GM12878 (cell line): ENCODE measurements around the gene JMJD7. TPM values are rescaled to one million over a fixed set of nuclear protein-coding genes. Genes with fewer than 3 reads are reported as not detected.

ENCODE experiments used
- ATAC-seq: fragments of 200-7000 bp; cut with Tn5 transposase; 3 replicates; pipeline ENCODE4 v1.9.1; 2020; ENCODE audit warnings: mild to moderate bottlenecking, moderate library complexity
- BruUV-seq: library from RNA; stranded (reverse); fragments of 400-500 nt; replicated peaks from 2 replicates; lab custom pipeline; 2021; lab: Mats Ljungman, UMichigan
- CTCF ChIA-PET: fragments of 300-600 bp; sonication (Branson Sonifier 250); formaldehyde crosslinking; extraction: SDS; loops from one replicate; lab custom pipeline; 2021; ENCODE audit warnings: inconsistent platforms; lab: Yijun Ruan, JAX
- POLR2A ChIA-PET: fragments of 350-600 bp; formaldehyde crosslinking; extraction: SDS; loops from one replicate; lab custom pipeline; 2021; ENCODE audit warnings: inconsistent platforms; lab: Charles Lee
- RAD21 ChIA-PET: fragments of 300-600 bp; sonication (Branson Sonifier 250); formaldehyde crosslinking; loops from one replicate; lab custom pipeline; 2023; ENCODE audit warnings: antibody characterized with exemption; ENCODE audit not compliant: unreplicated experiment; lab: Charles Lee
- SMC1A ChIA-PET: fragments of 300-600 bp; sonication (Branson Sonifier 250); formaldehyde crosslinking; loops from one replicate; lab custom pipeline; 2023; ENCODE audit not compliant: unreplicated experiment, uncharacterized antibody; lab: Charles Lee
- DNase-seq: peaks from one replicate; pipeline ENCODE4 v3.0.0-alpha.2; 2011; ENCODE audit warnings: low read depth, low spot score
- FAIRE-seq: peaks from 3 replicates; lab custom pipeline; 2011; peaks lifted over from hg19 to GRCh38; lab: Jason Lieb, UNC
- H2AFZ ChIP-seq: 2 replicates; pipeline ENCODE4 v1.6.0; 2011; ENCODE audit warnings: low read depth, low read length, control low read depth; ENCODE audit not compliant: control insufficient read depth
- H3K27ac ChIP-seq: 2 replicates; pipeline ENCODE4 v1.5.1; 2011; ENCODE audit warnings: control low read depth; ENCODE audit not compliant: control insufficient read depth, insufficient read depth
- H3K27me3 ChIP-seq, 2 experiments: replicated peaks in 1 of 2; 2 replicates each; pipeline versions ENCODE4 v1.6.0 to v1.6.1; 2011; ENCODE audit warnings: low read length in 1 of 2; ENCODE audit not compliant: control insufficient read depth in 2 of 2, insufficient read depth in 2 of 2
- H3K36me3 ChIP-seq, 2 experiments: 2 replicates each; pipeline ENCODE4 v1.5.1; 2011; ENCODE audit warnings: low read length in 1 of 2; ENCODE audit not compliant: control insufficient read depth in 2 of 2, insufficient read depth in 2 of 2
- H3K4me1 ChIP-seq: 2 replicates; pipeline ENCODE4 v1.6.1; 2011; ENCODE audit warnings: mild to moderate bottlenecking, low read length, moderate library complexity, mixed read lengths; ENCODE audit not compliant: control insufficient read depth, insufficient read depth
- H3K4me2 ChIP-seq: 2 replicates; pipeline ENCODE4 v1.6.0; 2011; ENCODE audit warnings: control low read depth; ENCODE audit not compliant: control insufficient read depth, insufficient read depth
- H3K4me3 ChIP-seq: fragments of 200-600 bp; sonication (generic); 2 replicates; pipeline ENCODE4 v1.5.1; 2016
- H3K79me2 ChIP-seq: 2 replicates; pipeline ENCODE4 v1.6.0; 2011; ENCODE audit warnings: low read length; ENCODE audit not compliant: control insufficient read depth, insufficient read depth
- H3K9ac ChIP-seq: 2 replicates; pipeline ENCODE4 v1.8.0; 2011; ENCODE audit warnings: low read length, control low read depth, mixed read lengths; ENCODE audit not compliant: control insufficient read depth, insufficient read depth
- H3K9me3 ChIP-seq: replicated peaks from 3 replicates; pipeline ENCODE4 v1.5.1; 2011; ENCODE audit warnings: mild to moderate bottlenecking, low read length; ENCODE audit not compliant: control insufficient read depth, insufficient read depth
- H4K20me1 ChIP-seq: 2 replicates; pipeline ENCODE4 v1.6.0; 2011; ENCODE audit not compliant: control insufficient read depth, insufficient read depth
- BACH1 ChIP-seq: fragments of 450-650 bp; IDR thresholded peaks from 2 replicates; pipeline ENCODE4 v1.6.1; 2017; ENCODE audit warnings: mild to moderate bottlenecking, borderline replicate concordance
- CEBPB ChIP-seq, 2 experiments: fragments of 150-350 bp in 1 of 2; IDR thresholded peaks; 2 replicates each; pipeline ENCODE4 v1.6.1; 2012 to 2014; ENCODE audit warnings: low read depth in 2 of 2, low read length in 2 of 2, borderline replicate concordance in 1 of 2, inconsistent platforms in 1 of 2
- CREB1 ChIP-seq: IDR thresholded peaks from 2 replicates; pipeline ENCODE4 v1.6.1; 2012; ENCODE audit warnings: low read depth, mild to moderate bottlenecking, inconsistent platforms
- EZH2 ChIP-seq: IDR thresholded peaks from 2 replicates; pipeline ENCODE4 v1.6.1; 2012; ENCODE audit warnings: low read depth, mild to moderate bottlenecking, control low read depth, inconsistent platforms, low read length, borderline replicate concordance; ENCODE audit not compliant: control insufficient read depth
- MAX ChIP-seq: IDR thresholded peaks from 2 replicates; pipeline ENCODE4 v1.6.1; 2012; ENCODE audit warnings: low read depth, low read length, improper control_type of control experiment
- MTA2 ChIP-seq: fragments of 450-650 bp; IDR thresholded peaks from 2 replicates; pipeline ENCODE4 v1.6.1; 2016; ENCODE audit warnings: low read depth, mild to moderate bottlenecking, moderate library complexity
- NFYA ChIP-seq: IDR thresholded peaks from 2 replicates; pipeline ENCODE4 v1.6.1; 2011; ENCODE audit warnings: low read depth, mild to moderate bottlenecking, low read length, improper control_type of control experiment, borderline replicate concordance
- NRF1 ChIP-seq: conservative IDR thresholded peaks from 2 replicates; pipeline ENCODE4 v1.6.1; 2011; ENCODE audit warnings: mild to moderate bottlenecking, low read depth, low read length, improper control_type of control experiment
- PKNOX1 ChIP-seq: fragments of 450-650 bp; IDR thresholded peaks from 2 replicates; pipeline ENCODE4 v1.6.1; 2016; ENCODE audit warnings: mild to moderate bottlenecking
- POU2F2 ChIP-seq: IDR thresholded peaks from 3 replicates; pipeline ENCODE4 v1.6.1; 2011; ENCODE audit warnings: low read depth, mild to moderate bottlenecking, low read length, borderline replicate concordance
- RUNX3 ChIP-seq: IDR thresholded peaks from 2 replicates; pipeline ENCODE4 v1.6.1; 2012; ENCODE audit warnings: low read length, inconsistent platforms
- SUPT20H ChIP-seq: IDR thresholded peaks from 2 replicates; pipeline ENCODE4 v1.6.1; 2011; ENCODE audit warnings: low read depth, mild to moderate bottlenecking, low read length, moderate library complexity, borderline replicate concordance; ENCODE audit not compliant: control insufficient read depth
- YY1 ChIP-seq: IDR thresholded peaks from 2 replicates; pipeline ENCODE4 v1.6.1; 2011; ENCODE audit warnings: low read depth, mild to moderate bottlenecking, low read length
- ZBED1 ChIP-seq: IDR thresholded peaks from 2 replicates; pipeline ENCODE4 v1.6.1; 2016; ENCODE audit warnings: borderline replicate concordance
- ZNF274 ChIP-seq: IDR thresholded peaks from one replicate; pipeline ENCODE4 v1.8.0; 2011; ENCODE audit not compliant: insufficient read length, insufficient read depth
- WGBS: methylation state at CpG from one replicate; pipeline ENCODE4 v1.1.6; 2016; ENCODE audit warnings: low lambda C conversion rate; ENCODE audit not compliant: insufficient replicate concordance, insufficient coverage; ENCODE audit errors: missing lambda C conversion rate; 5-methylcytosine and 5-hydroxymethylcytosine counted together
- in situ Hi-C: fragments of 300-500 bp; cut with MboI; formaldehyde crosslinking; loops from 9 replicates; pipeline ENCODE4 v1.14.3; 2018; ENCODE audit warnings: mixed read lengths
- intact Hi-C: fragments of 100-400 bp; cut with micrococcal nuclease; formaldehyde crosslinking; loops from one replicate; pipeline ENCODE4 v1.14.2; 2022; ENCODE audit not compliant: unreplicated experiment
- polyA plus RNA-seq, 11 experiments: library from polyadenylated mRNA; depleted of rRNA in 4 of 11; unstranded in 6 of 11; stranded (reverse) in 5 of 11; fragments of >200 nt; fragmentation: Nextera tagmentation in 4 of 11; fragmentation: Illumina TruSeq in 1 of 11; extraction: Ambion mirVana in 4 of 11; extraction: Trizol in 1 of 11; gene quantifications; 1 replicate in 1 of 11; 2 replicates in 10 of 11; pipeline versions ENCODE4 v1.2.1 to v1.2.3, GENCODE V29; 2011 to 2016; ENCODE audit warnings: inconsistent platforms in 2 of 11, missing spikeins in 2 of 11, low read depth in 1 of 11
- total RNA-seq, 4 experiments: library from RNA; depleted of rRNA in 3 of 4; stranded (reverse); fragments of >200 nt in 3 of 4; fragmentation: Illumina TruSeq in 1 of 4; extraction: Trizol in 1 of 4; gene quantifications; 2 replicates each; pipeline versions ENCODE4 v1.2.1 to v1.2.3, GENCODE V29; 2013 to 2021

The JMJD7 gene
- total and polyA plus RNA-seq, 10 of the 15 experiments (the other 5 are each of a cell fraction or from before 2014, with no cell fraction given) = 0.79 to 12.2 (median 6.5) TPM

DNA sequence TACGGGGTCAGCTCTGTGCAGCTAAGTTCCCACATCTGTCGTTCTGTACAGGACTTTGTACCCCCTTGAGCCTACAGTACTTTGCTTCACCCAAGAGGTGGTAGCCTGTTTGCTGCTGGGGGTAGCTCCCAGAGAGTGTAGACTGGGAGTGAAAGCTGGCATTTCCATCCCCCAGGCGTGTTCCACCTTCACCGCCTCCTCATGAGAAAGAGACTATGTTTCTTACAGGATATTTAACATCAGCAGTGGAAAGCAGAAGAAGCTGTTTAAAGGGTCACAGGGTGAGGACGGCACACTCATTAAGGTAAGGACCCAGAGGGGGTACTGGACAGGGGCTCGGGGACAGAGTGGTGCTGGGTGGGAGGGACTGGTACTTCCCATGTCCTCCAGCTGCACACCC lies 10.1 kb upstream of the JMJD7 start:
- Histone ChIP-seq H3K9ac (no peak overlapping the region), H4K20me1 (no peaks in the 10 kb centered on the region), H3K9me3 (no peaks in the 10 kb centered on the region), H3K27me3 (no peaks in the 10 kb centered on the region), H3K27ac (no peak overlapping the region), H3K4me3 (no peak overlapping the region), H3K4me2 (no peak overlapping the region), H3K4me1 (no peaks in the 10 kb centered on the region), H2AFZ (no peak overlapping the region), H3K36me3 (peaks cover 3 to 16% of the 10 kb centered on the region in 2 experiments; a peak in 3 of 4 replicates), H3K79me2 (no peaks in the 10 kb centered on the region)
- CTCF ChIA-PET = interaction anchor here (1.3 to 1.7 kb wide), 2 partner anchors 44 to 214 kb away, joined by 3 to 7 read pairs; partner anchors contain the start of gene MAPKBP1
- RAD21 ChIA-PET = no interaction called here
- DNase-seq (no peak), ATAC-seq (no peak), FAIRE-seq (no peak)
- BruUV-seq = no TSS peak
- SMC1A ChIA-PET = interaction anchor here (1.6 kb wide), 1 partner anchor 44 kb away, joined by 6 read pairs; the partner anchor contains the start of gene MAPKBP1
- TF ChIP-seq YY1 (no peak), CEBPB (IDR thresholded peaks at IDR 0.05; ENCODE audit: borderline replicate concordance in 1 of 2, low read depth in 2 of 2, low read length in 2 of 2) (no peak), MTA2 (no peak)
- 99% methylated on average over 6 of the region's 6 CpGs for WGBS
- in situ Hi-C loops (no loop called here), intact Hi-C loops (loop anchor here (10.0 kb wide), 1 partner anchor 123 kb away; no protein-coding TSS in a partner anchor)
- POLR2A ChIA-PET = no interaction called here

- H3K79me2 ChIP-seq = no peaks in the 10 kb centered on the region
- no peaks in the 10 kb centered on the region for H3K27me3 ChIP-seq
- TF ChIP-seq ZBED1 (no peak), EZH2 (no peak), MAX (no peak), SUPT20H (no peak), BACH1 (no peak), POU2F2 (no peak), ZNF274 (no peak), RUNX3 (no peak), NRF1 (no peak), NFYA (no peak), CREB1 (no peak), PKNOX1 (no peak)
- ChIA-PET SMC1A (interaction anchor here (1.4 kb wide), 1 partner anchor 46 kb away, joined by 3 read pairs; the partner anchor contains the start of gene MAPKBP1), CTCF (interaction anchor here (2.4 kb wide), 1 partner anchor 8 kb away, joined by 6 read pairs; no protein-coding TSS in a partner anchor), RAD21 (interaction anchor here (2.2 kb wide), 1 partner anchor 46 kb away, joined by 11 read pairs; the partner anchor contains the start of gene MAPKBP1), POLR2A (interaction anchor here (0.7 kb wide), 1 partner anchor 318 kb away, joined by 3 read pairs; no protein-coding TSS in a partner anchor)
- FAIRE-seq (no peak), ATAC-seq (no peak), DNase-seq (no peak)
- peaks cover 3 to 20% of the 10 kb centered on the region in 2 experiments; a peak in 3 of 4 replicates for H3K36me3 ChIP-seq
- H3K9ac ChIP-seq = no peak overlapping the region
- no peak overlapping the region for H2AFZ ChIP-seq
- no peaks in the 10 kb centered on the region for H3K9me3 ChIP-seq
- BruUV-seq = no TSS peak
- intact Hi-C loops = loop anchor here (10.0 kb wide), 1 partner anchor 125 kb away; no protein-coding TSS in a partner anchor
- no peaks in the 10 kb centered on the region for H4K20me1 ChIP-seq
- 80% methylated on average over 9 of the region's 9 CpGs for WGBS
- no peaks in the 10 kb centered on the region for H3K4me1 ChIP-seq
- in situ Hi-C loops = no loop called here
- no peak overlapping the region for H3K4me3 ChIP-seq
- H3K4me2 ChIP-seq = no peak overlapping the region
- H3K27ac ChIP-seq = no peak overlapping the region
These were observed 8.3 kb upstream of the JMJD7 start for GRCh38 chr15:41819455-41820050.
